Liver (tissue), 9 donors: ENCODE data around the gene BAK1. TPM values are rescaled to one million over a fixed set of nuclear protein-coding genes. Genes with fewer than 3 reads are reported as not detected.

Source experiments
- DNase-seq: peaks from one replicate; pipeline ENCODE4 v3.0.0-alpha.2; 2017; ENCODE audit warnings: low spot score
- H3K27ac ChIP-seq, 2 donors: one replicate each; pipeline ENCODE4 v1.7.0; 2013; ENCODE audit warnings: inconsistent platforms in 2 of 2, low read length in 2 of 2, control low read depth in 1 of 2, low read depth in 1 of 2, mild to moderate bottlenecking in 1 of 2
- H3K27me3 ChIP-seq, 4 donors: one replicate each; pipeline versions ENCODE4 v1.6.1 to v1.7.0; 2013; ENCODE audit warnings: low read length in 3 of 4, inconsistent platforms in 1 of 4, mild to moderate bottlenecking in 1 of 4, moderate library complexity in 1 of 4; ENCODE audit not compliant: control insufficient read depth in 4 of 4, insufficient read depth in 4 of 4
- H3K36me3 ChIP-seq, 4 donors: one replicate each; pipeline versions ENCODE4 v1.6.1 to v1.7.0; 2013; ENCODE audit warnings: low read length in 3 of 4, mild to moderate bottlenecking in 3 of 4, low read depth in 1 of 4, moderate library complexity in 1 of 4; ENCODE audit not compliant: control insufficient read depth in 4 of 4, insufficient read depth in 3 of 4
- H3K4me1 ChIP-seq, 4 donors: one replicate each; pipeline versions ENCODE4 v1.6.1 to v1.7.0; 2013; ENCODE audit warnings: low read length in 3 of 4, mild to moderate bottlenecking in 3 of 4, moderate library complexity in 1 of 4; ENCODE audit not compliant: control insufficient read depth in 4 of 4, insufficient read depth in 4 of 4
- H3K4me3 ChIP-seq, 3 donors: one replicate each; pipeline versions ENCODE4 v1.6.1 to v1.7.0; 2013; ENCODE audit warnings: low read length in 3 of 3, control low read depth in 1 of 3, low read depth in 1 of 3, mild to moderate bottlenecking in 1 of 3
- H3K9ac ChIP-seq, 2 donors: one replicate each; pipeline ENCODE4 v1.7.0; 2013; ENCODE audit warnings: low read length in 2 of 2, mild to moderate bottlenecking in 2 of 2, moderate library complexity in 2 of 2, control low read depth in 1 of 2, low read depth in 1 of 2
- H3K9me3 ChIP-seq, 4 donors: one replicate each; pipeline versions ENCODE4 v1.6.1 to v1.7.0; 2013; ENCODE audit warnings: low read length in 3 of 4; ENCODE audit not compliant: control insufficient read depth in 4 of 4
- ATF3 ChIP-seq: IDR thresholded peaks from 2 replicates; pipeline ENCODE4 v1.6.1; 2016; ENCODE audit warnings: antibody characterized with exemption
- CTCF ChIP-seq: fragments of 150-350 bp; IDR thresholded peaks from 2 replicates; pipeline ENCODE4 v1.5.1; 2017; ENCODE audit warnings: improper control_type of control experiment, low read depth, low read length; ENCODE audit not compliant: missing input control
- EGR1 ChIP-seq, 2 donors: IDR thresholded peaks; 2 replicates each; pipeline ENCODE4 v1.6.1; 2016 to 2018; ENCODE audit warnings: antibody characterized with exemption in 2 of 2, low read depth in 2 of 2
- FOXA1 ChIP-seq: IDR thresholded peaks from 2 replicates; pipeline ENCODE4 v1.6.1; 2016; ENCODE audit warnings: antibody characterized with exemption
- FOXA2 ChIP-seq: IDR thresholded peaks from 2 replicates; pipeline ENCODE4 v1.6.1; 2016; ENCODE audit warnings: antibody characterized with exemption
- HNF4G ChIP-seq: IDR thresholded peaks from 2 replicates; pipeline ENCODE4 v1.6.1; 2016; ENCODE audit warnings: antibody characterized with exemption
- MAX ChIP-seq: IDR thresholded peaks from 2 replicates; pipeline ENCODE4 v1.6.1; 2016; ENCODE audit warnings: antibody characterized with exemption
- RAD21 ChIP-seq, 2 donors: IDR thresholded peaks; 2 replicates each; pipeline ENCODE4 v1.6.1; 2016; ENCODE audit warnings: antibody characterized with exemption in 2 of 2, mild to moderate bottlenecking in 2 of 2
- REST ChIP-seq: IDR thresholded peaks from 2 replicates; pipeline ENCODE4 v1.6.1; 2016; ENCODE audit warnings: antibody characterized with exemption, mild to moderate bottlenecking
- RXRA ChIP-seq, 2 donors: IDR thresholded peaks; 2 replicates each; pipeline ENCODE4 v1.6.1; 2017 to 2018; ENCODE audit warnings: antibody characterized with exemption in 2 of 2, mild to moderate bottlenecking in 1 of 2
- SP1 ChIP-seq: IDR thresholded peaks from 2 replicates; pipeline ENCODE4 v1.6.1; 2018; ENCODE audit warnings: antibody characterized with exemption, mild to moderate bottlenecking
- TAF1 ChIP-seq: conservative IDR thresholded peaks from 2 replicates; pipeline ENCODE4 v1.6.1; 2016; ENCODE audit warnings: antibody characterized with exemption, mild to moderate bottlenecking
- YY1 ChIP-seq: IDR thresholded peaks from 2 replicates; pipeline ENCODE4 v1.6.1; 2016; ENCODE audit warnings: antibody characterized with exemption, mild to moderate bottlenecking
- ZBTB33 ChIP-seq: IDR thresholded peaks from 2 replicates; pipeline ENCODE4 v1.6.1; 2016; ENCODE audit warnings: antibody characterized with exemption
- WGBS: extraction: QIAGEN DNeasy Blood & Tissue Kit; methylation state at CpG from one replicate; pipeline ENCODE4 v1.1.7; 2013; 5-methylcytosine and 5-hydroxymethylcytosine counted together
- polyA plus RNA-seq, 2 donors: library from polyadenylated mRNA; stranded (reverse) in 1 of 2; unstranded in 1 of 2; fragments of 200-250 nt in 1 of 2; fragments of >200 nt in 1 of 2; fragmentation: Nextera tagmentation in 1 of 2; extraction: Ambion mirVana in 1 of 2; gene quantifications; one replicate each; pipeline versions ENCODE4 v1.2.1 to v1.2.3, GENCODE V29; 2013 to 2015
- total RNA-seq, 2 donors: library from RNA; depleted of rRNA; stranded (reverse); fragments of >200 nt; gene quantifications; one replicate each; pipeline ENCODE4 v1.2.3, GENCODE V29; 2014
- donor health status: healthy.
- donor health status: healthy.
- donor health status: healthy.
- donor health status: healthy.
- donor health status: healthy.

The BAK1 gene
- total and polyA plus RNA-seq, 4 donors, result 2.4 to 8.7 (median 5.3) TPM

- TF ChIP-seq EGR1 (IDR thresholded peaks at IDR 0.05; ENCODE audit: low read depth in 2 of 2) (no peak), TAF1 (no peak), ZBTB33 (no peak), RXRA (IDR thresholded peaks at IDR 0.05) (no peak)
These were observed 22.1 kb upstream of the BAK1 start (continued) for GRCh38 chr6:33602180-33602579.

GRCh38 chr6:33600761-33601160, 20.7 kb upstream of the BAK1 start:
- TF ChIP-seq MAX (no peak), REST (no peak), YY1 (no peak)
- no peaks in the 10 kb centered on the region for H3K36me3 ChIP-seq
- H3K4me3 ChIP-seq, result no peak overlapping the region
- no peak overlapping the region for H3K27ac ChIP-seq
- no peak overlapping the region for H3K9ac ChIP-seq
- no peaks in the 10 kb centered on the region for H3K27me3 ChIP-seq
- WGBS, result 90% methylated on average over 6 of the region's 6 CpGs
- H3K4me1 ChIP-seq, result no peaks in the 10 kb centered on the region
- no peak for DNase-seq
- no peaks in the 10 kb centered on the region for H3K9me3 ChIP-seq

- Histone ChIP-seq H3K9me3 (no peaks in the 10 kb centered on the region), H3K36me3 (no peaks in the 10 kb centered on the region), H3K4me1 (no peaks in the 10 kb centered on the region), H3K4me3 (no peak overlapping the region), H3K27me3 (no peaks in the 10 kb centered on the region), H3K27ac (no peak overlapping the region), H3K9ac (no peak overlapping the region)
- WGBS, result 71% methylated on average over 9 of the region's 9 CpGs
- TF ChIP-seq FOXA1 (no peak), SP1 (no peak), FOXA2 (no peak), CTCF (no peak), RAD21 (IDR thresholded peaks at IDR 0.05) (no peak), MAX (no peak), REST (no peak), HNF4G (no peak), ATF3 (no peak), ZBTB33 (no peak), YY1 (no peak)
- DNase-seq, result no peak
These were observed 19.4 kb upstream of the BAK1 start for GRCh38 chr6:33599413-33599938.
